Keratinocyte (primary cell): Measurements from ENCODE around the gene ZNF346.

Source experiments
- CTCF ChIP-seq, 3 experiments: IDR thresholded peaks in 1 of 3; conservative IDR thresholded peaks in 1 of 3; optimal IDR thresholded peaks in 1 of 3; 2 replicates in 2 of 3; 3 replicates in 1 of 3; pipeline versions ENCODE3 to v1.5.1; 2011; ENCODE audit warnings: low read length in 3 of 3, mild to moderate bottlenecking in 3 of 3, moderate library complexity in 2 of 3, control low read depth in 1 of 3, inconsistent platforms in 1 of 3; ENCODE audit not compliant: insufficient read depth in 2 of 3; ENCODE audit errors: extremely low read depth in 1 of 3
- EZH2 ChIP-seq: IDR thresholded peaks from one replicate; pipeline ENCODE4 v1.6.1; 2012; ENCODE audit warnings: inconsistent platforms, mild to moderate bottlenecking, low read length, moderate library complexity

GRCh38 chr5:177036443-177036842 is 13.9 kb downstream of the ZNF346 start:
- TF ChIP-seq CTCF (optimal IDR thresholded peaks at IDR 0.05 in 1 of 3, IDR thresholded peaks at IDR 0.05 in 1 of 3, conservative IDR thresholded peaks at IDR 0.05 in 1 of 3; ENCODE audit: extremely low read depth in 1 of 3, insufficient read depth in 2 of 3, low read length in 3 of 3) (no peak), EZH2 (no peak)
